IPS-NIHi11 (cell line): ENCODE measurements around the gene TXLNB.

ENCODE experiments used
- DNase-seq: peaks from one replicate; pipeline ENCODE4 v3.0.0; 2012; ENCODE audit warnings: mixed read lengths, low spot score

The TXLNB gene

GRCh38 chr6:139271056-139271455, 20.7 kb downstream of the TXLNB start:
- DNase-seq: no peak

- no peak for DNase-seq
Observed at GRCh38 chr6:139270249-139270648, 21.5 kb downstream of the TXLNB start.

- DNase-seq: no peak
Observed at GRCh38 chr6:139265512-139266190, 26.1 kb downstream of the TXLNB start.

- DNase-seq: no peak
Observed at GRCh38 chr6:139262519-139263300, 29.1 kb downstream of the TXLNB start.

GRCh38 chr6:139257821-139258398, 33.9 kb downstream of the TXLNB start:
- DNase-seq: no peak

- DNase-seq: no peak
Observed at GRCh38 chr6:139257291-139257690, 34.5 kb downstream of the TXLNB start.

- DNase-seq: no peak
Observed at GRCh38 chr6:139256087-139256486, 35.7 kb downstream of the TXLNB start.

GRCh38 chr6:139254196-139254595, 37.6 kb downstream of the TXLNB start:
- DNase-seq: no peak

GRCh38 chr6:139253656-139254055, 38.1 kb downstream of the TXLNB start:
- DNase-seq: no peak

GRCh38 chr6:139251691-139252390, 40.0 kb downstream of the TXLNB start:
- no peak for DNase-seq

- no peak for DNase-seq
Observed at GRCh38 chr6:139251045-139251690, 40.6 kb downstream of the TXLNB start.

- peak; percentile 80 for DNase-seq
Observed at GRCh38 chr6:139250296-139251044, 41.3 kb downstream of the TXLNB start.

- DNase-seq: no peak
Observed at GRCh38 chr6:139249395-139249794, 42.4 kb downstream of the TXLNB start.

- DNase-seq: no peak
Observed at GRCh38 chr6:139248911-139249310, 42.9 kb downstream of the TXLNB start.

GRCh38 chr6:139247618-139248017, 44.2 kb downstream of the TXLNB start:
- no peak for DNase-seq

- DNase-seq: no peak
Observed at GRCh38 chr6:139243536-139243935, 48.3 kb downstream of the TXLNB start.

GRCh38 chr6:139242457-139243240, 49.1 kb downstream of the TXLNB start:
- no peak for DNase-seq

GRCh38 chr6:139240161-139241010, 51.4 kb downstream of the TXLNB start:
- no peak for DNase-seq

GRCh38 chr6:139239064-139239463, 52.7 kb downstream of the TXLNB start:
- no peak for DNase-seq

GRCh38 chr6:139236105-139236504, 55.7 kb downstream of the TXLNB start:
- no peak for DNase-seq
